Caco-2 (cell line): ENCODE data around the gene FN3KRP. TPM values are rescaled to one million over a fixed set of nuclear protein-coding genes. Genes with fewer than 3 reads are reported as not detected.

Source experiments
- BruUV-seq: library from RNA; stranded (reverse); fragments of 400-500 nt; replicated peaks from 2 replicates; lab custom pipeline; 2021; lab: Mats Ljungman, UMichigan
- CTCF ChIA-PET: fragments of 300-600 bp; sonication (Branson Sonifier 250); formaldehyde crosslinking; loops from one replicate; lab custom pipeline; 2022; ENCODE audit warnings: antibody characterized with exemption; lab: Charles Lee
- POLR2A ChIA-PET: fragments of 300-600 bp; sonication (Branson Sonifier 250); formaldehyde crosslinking; loops from one replicate; lab custom pipeline; 2022; ENCODE audit warnings: antibody characterized with exemption; lab: Charles Lee
- DNase-seq, 2 experiments: peaks; one replicate each; pipeline versions ENCODE4 v3.0.0 to v3.0.0-alpha.2; 2020 to 2022
- H3K27me3 ChIP-seq: replicated peaks from 2 replicates; pipeline ENCODE4 v1.6.0; 2011; ENCODE audit warnings: low read length; ENCODE audit not compliant: control insufficient read depth, insufficient read depth
- H3K36me3 ChIP-seq: 2 replicates; pipeline ENCODE4 v1.5.1; 2011; ENCODE audit warnings: low read length; ENCODE audit not compliant: control insufficient read depth, insufficient read depth
- H3K4me1 ChIP-seq: fragments of 250-450 bp; sonication (Bioruptor Pico); 2 replicates; pipeline ENCODE4 v1.5.1; 2020; ENCODE audit warnings: mild to moderate bottlenecking
- H3K4me3 ChIP-seq: 2 replicates; pipeline ENCODE4 v1.5.1; 2011; ENCODE audit warnings: low read depth, mild to moderate bottlenecking, control low read depth, low read length
- H3K9me3 ChIP-seq: fragments of 250-450 bp; sonication (Bioruptor Pico); 2 replicates; pipeline ENCODE4 v1.5.1; 2020; ENCODE audit warnings: mild to moderate bottlenecking, moderate library complexity
- H3K27ac Mint-ChIP-seq: one replicate; pipeline ENCODE4 v1.8.0; 2022; ENCODE audit warnings: mixed read lengths; ENCODE audit not compliant: unreplicated experiment
- H3K27me3 Mint-ChIP-seq: one replicate; pipeline ENCODE4 v1.8.0; 2022; ENCODE audit warnings: mixed read lengths; ENCODE audit not compliant: insufficient read depth, unreplicated experiment
- H3K36me3 Mint-ChIP-seq: one replicate; pipeline ENCODE4 v1.8.0; 2022; ENCODE audit warnings: mild to moderate bottlenecking, mixed read lengths; ENCODE audit not compliant: insufficient read depth, unreplicated experiment
- H3K4me1 Mint-ChIP-seq: one replicate; pipeline ENCODE4 v1.8.0; 2022; ENCODE audit warnings: low read depth, mixed read lengths; ENCODE audit not compliant: unreplicated experiment
- H3K4me3 Mint-ChIP-seq: one replicate; pipeline ENCODE4 v1.8.0; 2022; ENCODE audit warnings: mild to moderate bottlenecking, moderate library complexity, mixed read lengths; ENCODE audit not compliant: unreplicated experiment
- H3K9me3 Mint-ChIP-seq: one replicate; pipeline ENCODE4 v1.8.0; 2022; ENCODE audit warnings: mixed read lengths; ENCODE audit not compliant: unreplicated experiment
- intact Hi-C: fragments of 100-400 bp; cut with micrococcal nuclease; formaldehyde crosslinking; loops from one replicate; pipeline ENCODE4 v1.10.0; 2022; ENCODE audit not compliant: unreplicated experiment
- total RNA-seq: library from RNA; stranded (reverse); gene quantifications from 2 replicates; pipeline ENCODE4 v1.2.3, GENCODE V29; 2022
- TF ChIP-seq, protein P1 (sequence below), 2 experiments: fragments of 200-600 bp in 1 of 2; IDR thresholded peaks; 1 replicate in 1 of 2; 2 replicates in 1 of 2; pipeline versions ENCODE4 v1.5.1 to v1.8.0; 2011 to 2022; ENCODE audit warnings: antibody characterized with exemption in 1 of 2, control low read depth in 1 of 2, inconsistent platforms in 1 of 2, low read depth in 1 of 2, low read length in 1 of 2, mild to moderate bottlenecking in 1 of 2, moderate library complexity in 1 of 2; ENCODE audit not compliant: insufficient read depth in 1 of 2, severe bottlenecking in 1 of 2, unreplicated experiment in 1 of 2

The FN3KRP gene
- total RNA-seq, 1 experiment from 2014 or later: 53.6 TPM

DNA sequence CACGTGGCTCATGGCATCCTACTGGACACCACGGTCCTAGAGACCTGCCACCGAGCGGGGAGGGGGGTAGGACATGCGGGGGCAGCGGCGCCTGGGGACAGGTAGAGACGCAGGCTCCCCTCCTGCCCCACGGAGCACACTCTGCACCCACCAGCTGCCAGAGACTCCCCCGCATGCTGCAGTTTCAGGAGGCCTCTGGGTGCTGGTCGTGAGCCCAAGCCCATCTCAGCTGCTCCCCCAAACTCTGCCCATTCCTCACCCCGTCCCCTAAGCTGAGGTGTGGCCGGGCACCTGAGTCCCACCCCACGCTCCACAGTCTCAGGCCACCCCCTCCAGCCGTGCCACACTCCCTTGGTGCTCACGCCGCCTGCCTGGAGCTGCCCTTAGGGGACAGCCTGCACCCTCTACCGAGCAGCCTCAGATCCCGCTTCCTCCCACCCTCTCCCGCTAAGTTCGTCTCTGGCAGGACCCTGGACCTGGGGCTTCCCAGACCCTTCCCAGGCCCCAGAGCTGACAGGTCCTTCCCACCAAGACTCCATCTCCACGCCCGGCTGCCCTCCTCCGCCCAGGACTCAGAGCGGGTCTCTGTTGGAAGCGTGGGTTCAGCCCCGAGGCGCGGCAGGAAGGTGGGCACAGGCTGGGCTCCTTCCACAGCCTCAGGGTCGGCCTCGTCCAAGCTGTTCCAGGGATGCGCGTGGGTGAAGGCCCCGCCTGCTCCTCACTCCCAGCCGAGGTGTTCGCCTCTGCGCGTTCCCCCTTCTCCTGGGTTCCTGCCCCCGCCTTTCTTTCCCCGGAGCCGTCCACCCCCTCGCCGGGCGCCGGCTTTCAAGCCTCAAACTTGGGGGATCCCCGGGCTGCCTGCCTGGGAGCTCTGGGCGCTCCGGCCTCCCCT, 19.3 kb upstream of the FN3KRP start:
- H3K36me3 ChIP-seq: no peaks in the 10 kb centered on the region
- H3K4me3 ChIP-seq: peak overlapping the region; percentile 77
- ChIA-PET POLR2A (no interaction called here), CTCF (no interaction called here)
- no TSS peak for BruUV-seq
- no peaks in the 10 kb centered on the region for H3K27me3 ChIP-seq
- H3K27ac Mint-ChIP-seq: no peak overlapping the region
- peak overlapping the region; percentile 84 for H3K4me3 Mint-ChIP-seq
- DNase-seq: no peak
- H3K4me1 Mint-ChIP-seq: peaks cover 1% of the 10 kb centered on the region
- no peaks in the 10 kb centered on the region for H3K27me3 Mint-ChIP-seq
- H3K36me3 Mint-ChIP-seq: peaks cover 8% of the 10 kb centered on the region
- TF ChIP-seq, protein P1, sequence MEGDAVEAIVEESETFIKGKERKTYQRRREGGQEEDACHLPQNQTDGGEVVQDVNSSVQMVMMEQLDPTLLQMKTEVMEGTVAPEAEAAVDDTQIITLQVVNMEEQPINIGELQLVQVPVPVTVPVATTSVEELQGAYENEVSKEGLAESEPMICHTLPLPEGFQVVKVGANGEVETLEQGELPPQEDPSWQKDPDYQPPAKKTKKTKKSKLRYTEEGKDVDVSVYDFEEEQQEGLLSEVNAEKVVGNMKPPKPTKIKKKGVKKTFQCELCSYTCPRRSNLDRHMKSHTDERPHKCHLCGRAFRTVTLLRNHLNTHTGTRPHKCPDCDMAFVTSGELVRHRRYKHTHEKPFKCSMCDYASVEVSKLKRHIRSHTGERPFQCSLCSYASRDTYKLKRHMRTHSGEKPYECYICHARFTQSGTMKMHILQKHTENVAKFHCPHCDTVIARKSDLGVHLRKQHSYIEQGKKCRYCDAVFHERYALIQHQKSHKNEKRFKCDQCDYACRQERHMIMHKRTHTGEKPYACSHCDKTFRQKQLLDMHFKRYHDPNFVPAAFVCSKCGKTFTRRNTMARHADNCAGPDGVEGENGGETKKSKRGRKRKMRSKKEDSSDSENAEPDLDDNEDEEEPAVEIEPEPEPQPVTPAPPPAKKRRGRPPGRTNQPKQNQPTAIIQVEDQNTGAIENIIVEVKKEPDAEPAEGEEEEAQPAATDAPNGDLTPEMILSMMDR (IDR thresholded peaks at IDR 0.05; ENCODE audit: insufficient read depth in 1 of 2, low read depth in 1 of 2, low read length in 1 of 2, severe bottlenecking in 1 of 2, unreplicated experiment in 1 of 2): no peak
- intact Hi-C loops: no loop called here
- peaks cover 12% of the 10 kb centered on the region for H3K9me3 Mint-ChIP-seq
- peaks cover 8% of the 10 kb centered on the region for H3K9me3 ChIP-seq
- H3K4me1 ChIP-seq: peaks cover 9% of the 10 kb centered on the region; the same call in 1 of the 2 replicates

DNA sequence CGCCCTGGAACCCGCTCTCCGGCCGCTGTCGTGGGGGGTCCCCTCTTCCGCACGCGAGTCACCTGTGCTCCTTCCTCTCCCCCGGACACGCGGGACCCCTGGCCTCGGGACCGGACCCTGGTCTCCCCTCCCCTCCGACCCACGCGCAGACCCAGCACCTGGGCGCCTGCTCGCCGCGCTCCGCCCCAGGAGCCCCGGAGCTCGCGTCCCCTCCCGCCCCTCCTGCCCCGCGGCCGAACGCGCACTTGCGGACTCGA, 18.8 kb upstream of the FN3KRP start:
- Mint-ChIP-seq H3K4me3 (peak overlapping the region; percentile 84), H3K27ac (no peak overlapping the region), H3K9me3 (peaks cover 12% of the 10 kb centered on the region), H3K27me3 (no peaks in the 10 kb centered on the region), H3K36me3 (peaks cover 8% of the 10 kb centered on the region), H3K4me1 (peaks cover 4% of the 10 kb centered on the region)
- Histone ChIP-seq H3K9me3 (peaks cover 8% of the 10 kb centered on the region), H3K36me3 (no peaks in the 10 kb centered on the region), H3K27me3 (no peaks in the 10 kb centered on the region), H3K4me3 (peak overlapping the region; percentile 77), H3K4me1 (peaks cover 13% of the 10 kb centered on the region)
- intact Hi-C loops: loop anchor here (2.0 kb wide), 1 partner anchor 19 kb away; the partner anchor contains the start of gene FN3KRP
- BruUV-seq: no TSS peak
- ChIA-PET POLR2A (no interaction called here), CTCF (no interaction called here)
- no peak for DNase-seq
- TF ChIP-seq, protein P1 (IDR thresholded peaks at IDR 0.05; ENCODE audit: insufficient read depth in 1 of 2, low read depth in 1 of 2, low read length in 1 of 2, severe bottlenecking in 1 of 2, unreplicated experiment in 1 of 2): no peak

DNA sequence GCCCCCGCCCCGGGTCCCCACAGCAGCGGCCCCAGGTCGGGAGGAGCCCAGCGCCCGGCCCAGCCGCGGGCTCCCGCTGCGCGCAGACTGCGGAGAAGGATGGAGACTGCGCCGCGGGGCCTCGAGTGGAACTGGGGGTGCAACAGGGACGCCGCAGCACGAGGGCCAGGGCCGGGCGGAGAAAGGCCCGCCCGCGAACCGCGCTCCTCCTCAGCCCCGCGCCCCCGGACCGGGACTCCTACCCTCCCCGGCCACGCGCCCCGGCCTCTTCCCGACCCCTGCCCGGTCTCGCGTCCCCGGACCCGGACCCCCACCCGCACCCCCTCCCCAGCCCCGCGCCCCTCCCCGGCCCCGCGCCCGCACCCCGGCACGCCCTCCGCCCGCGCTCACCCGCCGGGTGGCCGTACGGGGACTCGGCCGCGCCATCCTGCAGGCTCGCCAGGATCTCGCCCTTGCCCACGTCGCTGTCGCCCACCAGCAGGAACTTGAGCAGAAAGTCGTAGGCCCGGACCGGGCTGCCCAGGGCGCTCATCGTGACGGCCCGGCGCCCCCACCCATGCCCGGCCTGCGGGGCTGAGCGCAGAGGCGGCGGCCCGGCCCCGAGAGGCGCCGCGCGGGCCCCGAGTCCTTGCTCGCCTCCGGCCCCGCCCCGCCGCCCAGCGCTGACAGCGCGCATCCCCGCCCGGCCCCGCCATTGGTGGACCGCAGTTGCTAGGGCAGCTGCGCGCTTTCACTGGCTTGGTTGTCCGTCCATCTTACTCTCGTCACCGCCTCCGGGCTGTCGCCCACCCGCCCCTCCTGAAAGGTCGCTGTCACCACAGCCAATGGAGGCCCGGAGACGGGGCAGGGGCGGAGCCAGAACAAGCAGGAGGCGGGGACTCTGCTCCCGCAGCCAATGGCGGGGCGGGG, 18.2 kb upstream of the FN3KRP start, which contains the start of gene RAB40B:
TSS of gene RAB40B (minus strand) at position 634 of the 909 bp plus-strand sequence. CDS start at position 532, 102 bp downstream.
- TF ChIP-seq, protein P1 (IDR thresholded peaks at IDR 0.05; ENCODE audit: insufficient read depth in 1 of 2, low read depth in 1 of 2, low read length in 1 of 2, severe bottlenecking in 1 of 2, unreplicated experiment in 1 of 2): no peak
- no TSS peak for BruUV-seq
- no peaks in the 10 kb centered on the region for H3K27me3 ChIP-seq
- Mint-ChIP-seq H3K36me3 (peaks cover 8% of the 10 kb centered on the region), H3K4me1 (peaks cover 4% of the 10 kb centered on the region), H3K9me3 (peaks cover 12% of the 10 kb centered on the region), H3K27ac (peak within 1 kb of the TSS; percentile 61), H3K4me3 (peak within 1 kb of the TSS; percentile 84), H3K27me3 (no peaks in the 10 kb centered on the region)
- ChIA-PET CTCF (no interaction called here), POLR2A (interaction anchor here (0.6 kb wide), 1 partner anchor 191 kb away, joined by 5 read pairs; no protein-coding TSS in a partner anchor)
- H3K36me3 ChIP-seq: no peaks in the 10 kb centered on the region
- H3K4me1 ChIP-seq: peaks cover 19% of the 10 kb centered on the region
- intact Hi-C loops: loop anchor here (2.0 kb wide), 1 partner anchor 18 kb away; the partner anchor contains the start of gene FN3KRP
- peak; percentile 99 to 100 for DNase-seq
- peak within 1 kb of the TSS; percentile 77 for H3K4me3 ChIP-seq
- peaks cover 8% of the 10 kb centered on the region for H3K9me3 ChIP-seq
